Muscle layer of colon (tissue), 2 donors: ENCODE results near the gene LOC128125822.
"Not testable (repeated sequence)": the region's sequence is repeated elsewhere in the genome, so short reads cannot be mapped to it uniquely, and the experiment has no call there.

Source experiments
- H3K27ac ChIP-seq: one replicate; pipeline ENCODE4 v1.7.0; 2013; ENCODE audit warnings: low read depth, mild to moderate bottlenecking, low read length, moderate library complexity
- H3K27me3 ChIP-seq, 2 donors: one replicate each; pipeline ENCODE4 v1.7.0; 2013; ENCODE audit warnings: low read length in 2 of 2, mild to moderate bottlenecking in 2 of 2; ENCODE audit not compliant: insufficient read depth in 2 of 2, control insufficient read depth in 1 of 2
- H3K36me3 ChIP-seq: one replicate; pipeline ENCODE4 v1.7.0; 2013; ENCODE audit warnings: mild to moderate bottlenecking, low read length; ENCODE audit not compliant: insufficient read depth
- H3K4me1 ChIP-seq: one replicate; pipeline ENCODE4 v1.7.0; 2013; ENCODE audit warnings: mild to moderate bottlenecking, low read length; ENCODE audit not compliant: insufficient read depth
- H3K4me3 ChIP-seq, 2 donors: one replicate each; pipeline ENCODE4 v1.7.0; 2013; ENCODE audit warnings: low read length in 2 of 2, low read depth in 1 of 2, mild to moderate bottlenecking in 1 of 2, moderate library complexity in 1 of 2
- H3K9ac ChIP-seq: one replicate; pipeline ENCODE4 v1.7.0; 2013; ENCODE audit warnings: low read length
- H3K9me3 ChIP-seq: one replicate; pipeline ENCODE4 v1.7.0; 2013; ENCODE audit warnings: mild to moderate bottlenecking, low read length
- donor health status: abdominal sarcoma.
- donor health status: Adenocarcinoma of cecum.

The LOC128125822 gene

GRCh38 chr6:63585652-63586051 is 13.4 kb downstream of the LOC128125822 start:
- not testable (repeated sequence) for H3K4me3 ChIP-seq, H3K27ac ChIP-seq, H3K36me3 ChIP-seq, H3K27me3 ChIP-seq, H3K4me1 ChIP-seq, H3K9ac ChIP-seq, H3K9me3 ChIP-seq

GRCh38 chr6:63589952-63590411 is 17.7 kb downstream of the LOC128125822 start:
- Histone ChIP-seq H3K4me3 (no peak overlapping the region), H3K27ac (no peak overlapping the region), H3K36me3 (no peaks in the 10 kb centered on the region), H3K9ac (no peak overlapping the region), H3K9me3 (no peaks in the 10 kb centered on the region), H3K4me1 (no peaks in the 10 kb centered on the region), H3K27me3 (no peaks in the 10 kb centered on the region)

- no peaks in the 10 kb centered on the region for H3K4me1 ChIP-seq
- H3K9ac ChIP-seq, result no peak overlapping the region
- H3K4me3 ChIP-seq, result no peak overlapping the region
- H3K27me3 ChIP-seq, result no peaks in the 10 kb centered on the region
- H3K27ac ChIP-seq, result no peak overlapping the region
- H3K36me3 ChIP-seq, result no peaks in the 10 kb centered on the region
- H3K9me3 ChIP-seq, result no peaks in the 10 kb centered on the region
Observed at GRCh38 chr6:63592886-63593285, 20.6 kb downstream of the LOC128125822 start.

GRCh38 chr6:63597141-63598048 is 25.1 kb downstream of the LOC128125822 start:
- no peaks in the 10 kb centered on the region for H3K27me3 ChIP-seq
- no peaks in the 10 kb centered on the region for H3K9me3 ChIP-seq
- H3K4me3 ChIP-seq, result peak overlapping the region in 1 of 2 donors; percentile 64
- H3K36me3 ChIP-seq, result no peaks in the 10 kb centered on the region
- H3K4me1 ChIP-seq, result no peaks in the 10 kb centered on the region
- H3K27ac ChIP-seq, result no peak overlapping the region
- H3K9ac ChIP-seq, result no peak overlapping the region

- H3K27ac ChIP-seq, result peak overlapping the region; percentile 37
- H3K36me3 ChIP-seq, result no peaks in the 10 kb centered on the region
- H3K4me1 ChIP-seq, result no peaks in the 10 kb centered on the region
- H3K9me3 ChIP-seq, result no peaks in the 10 kb centered on the region
- peak overlapping the region; percentile 1 for H3K9ac ChIP-seq
- H3K4me3 ChIP-seq, result peak overlapping the region; percentile 40 to 64
- no peaks in the 10 kb centered on the region for H3K27me3 ChIP-seq
Observed at GRCh38 chr6:63598049-63599036, 26.1 kb downstream of the LOC128125822 start.

GRCh38 chr6:63599243-63599642 is 27.0 kb downstream of the LOC128125822 start:
- Histone ChIP-seq H3K36me3 (no peaks in the 10 kb centered on the region), H3K9me3 (no peaks in the 10 kb centered on the region), H3K27ac (no peak overlapping the region), H3K4me1 (no peaks in the 10 kb centered on the region), H3K27me3 (no peaks in the 10 kb centered on the region), H3K4me3 (no peak overlapping the region), H3K9ac (no peak overlapping the region)

GRCh38 chr6:63600136-63600535 is 27.9 kb downstream of the LOC128125822 start:
- H3K27ac ChIP-seq, result no peak overlapping the region
- no peaks in the 10 kb centered on the region for H3K9me3 ChIP-seq
- H3K36me3 ChIP-seq, result no peaks in the 10 kb centered on the region
- no peaks in the 10 kb centered on the region for H3K4me1 ChIP-seq
- H3K27me3 ChIP-seq, result no peaks in the 10 kb centered on the region
- no peak overlapping the region for H3K9ac ChIP-seq
- H3K4me3 ChIP-seq, result no peak overlapping the region

- H3K27ac ChIP-seq, result no peak overlapping the region
- no peak overlapping the region for H3K9ac ChIP-seq
- H3K9me3 ChIP-seq, result no peaks in the 10 kb centered on the region
- H3K4me3 ChIP-seq, result no peak overlapping the region
- H3K4me1 ChIP-seq, result no peaks in the 10 kb centered on the region
- no peaks in the 10 kb centered on the region for H3K27me3 ChIP-seq
- no peaks in the 10 kb centered on the region for H3K36me3 ChIP-seq
Observed at GRCh38 chr6:63609231-63609630, 37.0 kb downstream of the LOC128125822 start.

- H3K27ac ChIP-seq, result no peak overlapping the region
- H3K4me1 ChIP-seq, result no peaks in the 10 kb centered on the region
- H3K36me3 ChIP-seq, result no peaks in the 10 kb centered on the region
- no peaks in the 10 kb centered on the region for H3K27me3 ChIP-seq
- H3K9ac ChIP-seq, result no peak overlapping the region
- no peaks in the 10 kb centered on the region for H3K9me3 ChIP-seq
- H3K4me3 ChIP-seq, result no peak overlapping the region
Observed at GRCh38 chr6:63610944-63611343, 38.7 kb downstream of the LOC128125822 start.

- Histone ChIP-seq H3K4me1 (no peaks in the 10 kb centered on the region), H3K36me3 (no peaks in the 10 kb centered on the region), H3K4me3 (no peak overlapping the region), H3K27ac (no peak overlapping the region), H3K9me3 (no peaks in the 10 kb centered on the region), H3K9ac (no peak overlapping the region), H3K27me3 (no peaks in the 10 kb centered on the region)
Observed at GRCh38 chr6:63611560-63611959, 39.3 kb downstream of the LOC128125822 start.

GRCh38 chr6:63615590-63615989 is 43.3 kb downstream of the LOC128125822 start:
- H3K27ac ChIP-seq, result no peak overlapping the region
- no peaks in the 10 kb centered on the region for H3K9me3 ChIP-seq
- no peaks in the 10 kb centered on the region for H3K36me3 ChIP-seq
- no peaks in the 10 kb centered on the region for H3K27me3 ChIP-seq
- no peak overlapping the region for H3K4me3 ChIP-seq
- H3K4me1 ChIP-seq, result no peaks in the 10 kb centered on the region
- H3K9ac ChIP-seq, result no peak overlapping the region
